Measurements from ENCODE around the gene PSAP. TPM values are rescaled to one million over a fixed set of nuclear protein-coding genes. Genes with fewer than 3 reads are reported as not detected.

Gene PSAP
- polyA plus RNA-seq, 2 of the 4 experiments (the other 2 are of a cell fraction), result 690 to 1,519 TPM

- DNase-seq (ENCODE audit: low read depth in 1 of 2, low spot score in 1 of 2) (no peak), ATAC-seq (no peak), FAIRE-seq (no peak)
- WGBS (ENCODE audit: missing lambda C conversion rate), result 67% methylated on average over 5 of the region's 5 CpGs
- Histone ChIP-seq H3K27ac (peak overlapping the region; percentile 23 to 57; a peak in 3 of 6 replicates), H3K4me3 (no peak overlapping the region), H3K4me1 (peaks cover 23% of the 10 kb centered on the region), H3K9me3 (no peaks in the 10 kb centered on the region), H3K4me2 (no peak overlapping the region)
- no peak for TF ChIP-seq ESRRA (IDR thresholded peaks at IDR 0.05; ENCODE audit: borderline replicate concordance, low read length)
- no peak for TF ChIP-seq RNF2 (IDR thresholded peaks at IDR 0.05; ENCODE audit: borderline replicate concordance, low read depth)
- TF ChIP-seq, protein P1, sequence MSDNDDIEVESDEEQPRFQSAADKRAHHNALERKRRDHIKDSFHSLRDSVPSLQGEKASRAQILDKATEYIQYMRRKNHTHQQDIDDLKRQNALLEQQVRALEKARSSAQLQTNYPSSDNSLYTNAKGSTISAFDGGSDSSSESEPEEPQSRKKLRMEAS (IDR thresholded peaks at IDR 0.05), result no peak
- CTCF ChIA-PET, result interaction anchor here (2.7 kb wide), 1 partner anchor 42 kb away, joined by 11 read pairs; no protein-coding TSS in a partner anchor
- POLR2A ChIA-PET, result no interaction called here
These were observed 3.0 kb upstream of the PSAP start for GRCh38 chr10:71854031-71854430.

GRCh38 chr10:71852355-71852937 lies 1.4 kb upstream of the PSAP start:
- H3K9me3 ChIP-seq, result no peaks in the 10 kb centered on the region
- FAIRE-seq (no peak), ATAC-seq (no peak), DNase-seq (ENCODE audit: low read depth in 1 of 2, low spot score in 1 of 2) (no peak)
- no peak overlapping the region for H3K4me2 ChIP-seq
- H3K27ac ChIP-seq, result peak overlapping the region; percentile 92 to 97
- POLR2A ChIA-PET, result no interaction called here
- TF ChIP-seq, protein P2, sequence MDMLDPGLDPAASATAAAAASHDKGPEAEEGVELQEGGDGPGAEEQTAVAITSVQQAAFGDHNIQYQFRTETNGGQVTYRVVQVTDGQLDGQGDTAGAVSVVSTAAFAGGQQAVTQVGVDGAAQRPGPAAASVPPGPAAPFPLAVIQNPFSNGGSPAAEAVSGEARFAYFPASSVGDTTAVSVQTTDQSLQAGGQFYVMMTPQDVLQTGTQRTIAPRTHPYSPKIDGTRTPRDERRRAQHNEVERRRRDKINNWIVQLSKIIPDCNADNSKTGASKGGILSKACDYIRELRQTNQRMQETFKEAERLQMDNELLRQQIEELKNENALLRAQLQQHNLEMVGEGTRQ (IDR thresholded peaks at IDR 0.05), result no peak
- TF ChIP-seq CHD4 (IDR thresholded peaks at IDR 0.05; ENCODE audit: borderline replicate concordance) (no peak), RARB (CRISPR knock-in tag; IDR thresholded peaks at IDR 0.05) (no peak), HOXA7 (CRISPR knock-in tag; IDR thresholded peaks at IDR 0.05) (no peak), MYC (IDR thresholded peaks at IDR 0.05; ENCODE audit: borderline replicate concordance, low read length) (no peak), GATA3 (IDR thresholded peaks at IDR 0.05; ENCODE audit: borderline replicate concordance) (no peak), HDAC2 (IDR thresholded peaks at IDR 0.05) (no peak), NPAS2 (CRISPR knock-in tag; IDR thresholded peaks at IDR 0.05; ENCODE audit: borderline replicate concordance) (no peak), CEBPB (IDR thresholded peaks at IDR 0.05) (no peak), EHMT2 (IDR thresholded peaks at IDR 0.05; ENCODE audit: low read depth) (no peak), ZC3H11A (IDR thresholded peaks at IDR 0.05) (no peak), CBX2 (IDR thresholded peaks at IDR 0.05; ENCODE audit: borderline replicate concordance, low read depth) (no peak), CTCF (IDR thresholded peaks at IDR 0.05) (no peak), BCL3 (IDR thresholded peaks at IDR 0.05) (no peak), ESRRA (IDR thresholded peaks at IDR 0.05; ENCODE audit: borderline replicate concordance, low read length) (no peak), EHF (CRISPR knock-in tag; IDR thresholded peaks at IDR 0.05) (no peak)
- TF ChIP-seq, protein P3, sequence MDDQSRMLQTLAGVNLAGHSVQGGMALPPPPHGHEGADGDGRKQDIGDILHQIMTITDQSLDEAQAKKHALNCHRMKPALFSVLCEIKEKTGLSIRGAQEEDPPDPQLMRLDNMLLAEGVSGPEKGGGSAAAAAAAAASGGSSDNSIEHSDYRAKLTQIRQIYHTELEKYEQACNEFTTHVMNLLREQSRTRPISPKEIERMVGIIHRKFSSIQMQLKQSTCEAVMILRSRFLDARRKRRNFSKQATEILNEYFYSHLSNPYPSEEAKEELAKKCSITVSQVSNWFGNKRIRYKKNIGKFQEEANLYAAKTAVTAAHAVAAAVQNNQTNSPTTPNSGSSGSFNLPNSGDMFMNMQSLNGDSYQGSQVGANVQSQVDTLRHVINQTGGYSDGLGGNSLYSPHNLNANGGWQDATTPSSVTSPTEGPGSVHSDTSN (IDR thresholded peaks at IDR 0.05), result no peak
- H3K4me1 ChIP-seq, result peaks cover 39% of the 10 kb centered on the region
- CTCF ChIA-PET, result interaction anchor here (0.6 to 2.7 kb wide), 7 partner anchors 8 to 44 kb away, joined by 3 to 11 read pairs (median 5); no protein-coding TSS in a partner anchor
- 87% methylated on average over 11 of the region's 11 CpGs for WGBS (ENCODE audit: missing lambda C conversion rate)
- no peak overlapping the region for H3K4me3 ChIP-seq
